Calu3 (cell line): ENCODE results near the gene MREG. TPM values are rescaled to one million over a fixed set of nuclear protein-coding genes. Genes with fewer than 3 reads are reported as not detected.

Experiments
- BruUV-seq: library from RNA; stranded (reverse); fragments of 400-500 nt; replicated peaks from 2 replicates; lab custom pipeline; 2021; lab: Mats Ljungman, UMichigan
- CTCF ChIA-PET: fragments of 300-600 bp; sonication (Branson Sonifier 250); formaldehyde crosslinking; loops from one replicate; lab custom pipeline; 2022; ENCODE audit warnings: antibody characterized with exemption; lab: Charles Lee
- DNase-seq: peaks from one replicate; pipeline ENCODE4 v3.0.0; 2022
- H3K27ac Mint-ChIP-seq: one replicate; pipeline ENCODE4 v1.8.0; 2022; ENCODE audit warnings: mixed read lengths; ENCODE audit not compliant: unreplicated experiment
- H3K27me3 Mint-ChIP-seq: one replicate; pipeline ENCODE4 v1.8.0; 2022; ENCODE audit warnings: mixed read lengths; ENCODE audit not compliant: unreplicated experiment
- H3K36me3 Mint-ChIP-seq: one replicate; pipeline ENCODE4 v1.8.0; 2022; ENCODE audit warnings: mild to moderate bottlenecking, moderate library complexity, mixed read lengths; ENCODE audit not compliant: insufficient read depth, unreplicated experiment
- H3K4me1 Mint-ChIP-seq: one replicate; pipeline ENCODE4 v1.8.0; 2022; ENCODE audit warnings: mild to moderate bottlenecking, low read depth, mixed read lengths; ENCODE audit not compliant: unreplicated experiment
- H3K4me3 Mint-ChIP-seq: one replicate; pipeline ENCODE4 v1.8.0; 2022; ENCODE audit warnings: mild to moderate bottlenecking, low read depth, moderate library complexity, mixed read lengths; ENCODE audit not compliant: unreplicated experiment
- H3K9me3 Mint-ChIP-seq: one replicate; pipeline ENCODE4 v1.8.0; 2022; ENCODE audit warnings: low read depth, mixed read lengths; ENCODE audit not compliant: unreplicated experiment
- CTCF ChIP-seq: fragments of 200-600 bp; IDR thresholded peaks from one replicate; pipeline ENCODE4 v1.8.0; 2022; ENCODE audit warnings: antibody characterized with exemption; ENCODE audit not compliant: unreplicated experiment
- intact Hi-C: fragments of 100-400 bp; cut with micrococcal nuclease; formaldehyde crosslinking; loops from one replicate; pipeline ENCODE4 v1.10.0; 2022; ENCODE audit not compliant: unreplicated experiment
- total RNA-seq: library from RNA; stranded (reverse); gene quantifications from 2 replicates; pipeline ENCODE4 v1.2.3, GENCODE V29; 2022

The MREG gene
- total RNA-seq, 1 experiment from 2014 or later: 29.7 TPM

DNA sequence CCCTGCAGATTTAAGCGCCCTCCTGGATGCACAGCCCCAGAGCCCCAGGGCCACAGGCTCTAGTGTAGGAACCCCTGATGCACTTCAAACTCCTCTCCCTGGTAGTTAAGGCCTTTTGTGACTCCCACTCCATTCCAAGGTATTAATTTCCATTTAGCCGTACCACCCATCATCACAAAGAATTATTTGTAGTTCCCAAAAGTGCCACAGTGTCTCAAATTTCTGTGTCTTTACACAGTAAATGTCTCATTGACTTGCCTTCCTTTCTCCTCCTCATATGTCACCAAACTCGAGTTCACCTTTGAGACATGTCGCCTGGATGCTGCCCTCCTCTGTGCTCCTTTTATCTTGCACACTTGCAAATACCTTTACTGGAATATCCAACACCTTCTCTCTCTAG, 42.3 kb upstream of the MREG start:
- Mint-ChIP-seq H3K36me3 (peaks cover 29% of the 10 kb centered on the region), H3K4me1 (peaks cover 36% of the 10 kb centered on the region), H3K4me3 (peak overlapping the region; percentile 6), H3K27me3 (no peaks in the 10 kb centered on the region), H3K9me3 (no peaks in the 10 kb centered on the region), H3K27ac (peak overlapping the region; percentile 39)
- intact Hi-C loops: loop anchor here (2.0 kb wide), 1 partner anchor 59 kb away; no protein-coding TSS in a partner anchor
- DNase-seq: no peak
- no TSS peak for BruUV-seq
- no peak for TF ChIP-seq CTCF
- CTCF ChIA-PET: no interaction called here

- TF ChIP-seq CTCF: no peak
- Mint-ChIP-seq H3K27me3 (no peaks in the 10 kb centered on the region), H3K9me3 (no peaks in the 10 kb centered on the region), H3K27ac (peak overlapping the region; percentile 6), H3K36me3 (peaks cover 39% of the 10 kb centered on the region), H3K4me3 (no peak overlapping the region), H3K4me1 (peaks cover 18% of the 10 kb centered on the region)
- intact Hi-C loops: no loop called here
- no TSS peak for BruUV-seq
- DNase-seq: no peak
- CTCF ChIA-PET: interaction anchor here (1.0 kb wide), 1 partner anchor 31 kb away, joined by 3 read pairs; no protein-coding TSS in a partner anchor
Observed at GRCh38 chr2:216052420-216052819, 39.1 kb upstream of the MREG start.

GRCh38 chr2:216051350-216051749, 38.0 kb upstream of the MREG start:
- H3K4me1 Mint-ChIP-seq: peaks cover 12% of the 10 kb centered on the region
- no peaks in the 10 kb centered on the region for H3K9me3 Mint-ChIP-seq
- no peaks in the 10 kb centered on the region for H3K27me3 Mint-ChIP-seq
- H3K4me3 Mint-ChIP-seq: no peak overlapping the region
- intact Hi-C loops: no loop called here
- DNase-seq: no peak
- H3K27ac Mint-ChIP-seq: no peak overlapping the region
- no peak for TF ChIP-seq CTCF
- H3K36me3 Mint-ChIP-seq: peaks cover 36% of the 10 kb centered on the region
- BruUV-seq: no TSS peak
- CTCF ChIA-PET: interaction anchor here (1.5 kb wide), 1 partner anchor 17 kb away, joined by 3 read pairs; no protein-coding TSS in a partner anchor

- Mint-ChIP-seq H3K9me3 (no peaks in the 10 kb centered on the region), H3K27ac (no peak overlapping the region), H3K4me1 (no peaks in the 10 kb centered on the region), H3K4me3 (no peak overlapping the region), H3K27me3 (no peaks in the 10 kb centered on the region), H3K36me3 (peaks cover 22% of the 10 kb centered on the region)
- no peak for DNase-seq
- intact Hi-C loops: no loop called here
- CTCF ChIA-PET: no interaction called here
- TF ChIP-seq CTCF: no peak
- no TSS peak for BruUV-seq
Observed at GRCh38 chr2:216049452-216049851, 36.1 kb upstream of the MREG start.
